Peyer's patch (tissue), 4 donors: Measurements from ENCODE around the gene CCNQ. TPM values are rescaled to one million over a fixed set of nuclear protein-coding genes. Genes with fewer than 3 reads are reported as not detected.

Source experiments
- DNase-seq, 3 donors: peaks; one replicate each; pipeline ENCODE4 v3.0.0-alpha.2; 2017 to 2019
- H3K27ac ChIP-seq, 4 donors: fragments of 200-600 bp; sonication (generic); one replicate each; pipeline ENCODE4 v1.5.1; 2016 to 2019
- H3K27me3 ChIP-seq, 2 donors: fragments of 200-600 bp; sonication (generic); one replicate each; pipeline ENCODE4 v1.5.1; 2019
- H3K36me3 ChIP-seq, 3 donors: fragments of 200-600 bp; sonication (generic); one replicate each; pipeline ENCODE4 v1.5.1; 2016 to 2019
- H3K4me1 ChIP-seq, 4 donors: fragments of 200-600 bp; sonication (generic); one replicate each; pipeline ENCODE4 v1.5.1; 2016 to 2019
- H3K4me3 ChIP-seq, 4 donors: fragments of 200-600 bp; sonication (generic); 1 replicate in 3 of 4; 2 replicates in 1 of 4; pipeline ENCODE4 v1.5.1; 2016 to 2019; ENCODE audit warnings: mild to moderate bottlenecking in 1 of 4
- H3K9me3 ChIP-seq, 4 donors: fragments of 200-600 bp; sonication (generic); one replicate each; pipeline ENCODE4 v1.5.1; 2016 to 2019; ENCODE audit warnings: mild to moderate bottlenecking in 1 of 4
- CTCF ChIP-seq, 6 experiments: fragments of 450-650 bp in 4 of 6; fragments of 200-600 bp in 2 of 6; sonication (generic) in 1 of 6; IDR thresholded peaks; one replicate each; pipeline ENCODE4 v1.5.1; 2017 to 2019; ENCODE audit warnings: antibody characterized with exemption in 6 of 6, mild to moderate bottlenecking in 3 of 6, moderate library complexity in 1 of 6
- POLR2A ChIP-seq, 2 donors: fragments of 450-650 bp; IDR thresholded peaks; one replicate each; pipeline ENCODE4 v1.5.1; 2017; ENCODE audit warnings: antibody characterized with exemption in 2 of 2, mild to moderate bottlenecking in 2 of 2, moderate library complexity in 2 of 2
- total RNA-seq, 4 donors: library from RNA; depleted of rRNA; stranded (reverse); fragments of >200 nt; gene quantifications; one replicate each; pipeline ENCODE4 v1.1.0, GENCODE V29; 2016

CCNQ gene
- total RNA-seq, 4 donors from 2014 or later = 19.0 to 33.3 (median 20.6) TPM

DNA sequence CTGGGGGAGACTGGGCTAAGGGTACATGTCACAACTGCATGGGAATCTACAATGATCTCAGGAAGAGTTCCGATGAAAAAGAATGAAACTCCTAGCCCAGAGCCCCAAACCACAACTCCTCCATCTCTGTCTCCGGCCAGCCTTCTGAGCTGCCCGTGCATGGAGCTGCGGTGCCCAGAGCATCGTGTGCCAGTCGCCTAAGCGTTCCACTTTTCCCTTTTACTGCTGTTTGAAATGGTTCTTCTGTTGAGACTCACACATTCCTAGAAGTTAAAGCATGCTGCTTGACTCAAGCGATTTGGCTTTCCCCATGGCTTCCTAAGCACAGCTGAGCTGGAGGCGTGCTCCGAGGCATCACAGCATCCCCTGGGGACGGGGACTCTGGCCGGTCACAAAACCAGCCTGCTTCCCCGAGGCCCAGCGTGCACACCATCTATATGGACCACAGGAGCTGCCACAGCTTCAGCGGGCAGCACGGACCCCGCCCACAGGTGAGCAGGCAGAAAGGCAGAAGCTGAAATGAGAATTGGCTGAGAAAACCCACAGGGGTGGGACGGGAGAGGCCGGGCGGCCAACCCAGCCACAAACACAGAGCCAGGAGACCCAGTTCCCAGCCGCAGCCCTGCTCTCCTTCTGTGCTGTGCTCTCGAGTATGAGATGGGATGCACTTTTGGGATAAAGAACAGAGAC lies 5.0 kb downstream of the CCNQ start:
- no peaks in the 10 kb centered on the region for H3K9me3 ChIP-seq
- H3K4me1 ChIP-seq = no peaks in the 10 kb centered on the region
- TF ChIP-seq POLR2A (IDR thresholded peaks at IDR 0.05) (no peak), CTCF (IDR thresholded peaks at IDR 0.05) (no peak)
- H3K4me3 ChIP-seq = no peak overlapping the region
- peak in 1 of 3 donors; percentile 5 for DNase-seq
- H3K36me3 ChIP-seq = peaks cover 0 to 23% (median 0%) of the 10 kb centered on the region in 3 donors
- H3K27me3 ChIP-seq = no peaks in the 10 kb centered on the region
- no peak overlapping the region for H3K27ac ChIP-seq

DNA sequence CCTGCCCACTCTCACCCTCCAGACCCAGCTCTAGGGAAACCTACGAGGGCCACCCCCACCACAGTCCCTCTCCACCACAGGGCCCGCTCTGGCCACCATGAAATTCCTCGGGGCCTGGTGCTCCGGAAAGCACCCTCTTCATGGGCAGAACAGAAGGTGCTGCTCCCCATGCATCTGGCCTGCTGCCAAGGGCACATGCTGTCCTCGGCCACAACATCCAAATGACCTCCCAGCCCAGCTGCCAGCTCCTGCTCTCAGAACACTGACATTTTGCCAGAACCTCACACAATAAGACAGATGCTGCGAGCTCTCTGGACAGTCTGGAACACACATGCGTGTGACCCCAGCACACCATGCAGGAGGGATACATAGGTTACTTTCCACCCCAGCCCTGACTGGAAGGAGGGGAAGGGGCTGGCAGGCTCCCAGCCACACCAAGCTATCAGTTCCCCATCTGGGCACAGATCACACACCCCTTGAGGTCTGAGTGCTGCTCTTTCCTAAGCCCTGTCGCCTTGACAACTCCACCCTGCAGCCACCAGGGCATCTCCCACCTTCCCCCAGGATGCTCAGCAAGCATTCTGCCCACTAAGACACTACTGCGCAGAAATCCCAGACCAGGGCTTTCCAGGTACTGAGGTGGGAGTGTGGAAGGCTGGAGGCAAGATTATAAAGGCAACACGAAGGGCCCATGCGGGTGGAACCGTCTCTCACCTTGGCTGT lies 5.8 kb downstream of the CCNQ start:
- Histone ChIP-seq H3K27me3 (no peaks in the 10 kb centered on the region), H3K9me3 (no peaks in the 10 kb centered on the region), H3K27ac (no peak overlapping the region), H3K36me3 (peaks cover 0 to 29% (median 0%) of the 10 kb centered on the region in 3 donors), H3K4me3 (no peak overlapping the region), H3K4me1 (no peaks in the 10 kb centered on the region)
- TF ChIP-seq POLR2A (IDR thresholded peaks at IDR 0.05) = no peak
- DNase-seq = peak in 1 of 3 donors; percentile 19

- TF ChIP-seq POLR2A (IDR thresholded peaks at IDR 0.05) (no peak), CTCF (IDR thresholded peaks at IDR 0.05) (no peak)
- Histone ChIP-seq H3K27me3 (no peaks in the 10 kb centered on the region), H3K4me3 (no peak overlapping the region), H3K9me3 (no peaks in the 10 kb centered on the region), H3K4me1 (no peaks in the 10 kb centered on the region), H3K27ac (no peak overlapping the region), H3K36me3 (peaks cover 0 to 38% (median 0%) of the 10 kb centered on the region in 3 donors)
- DNase-seq = peak in 1 of 3 donors; percentile 3
Observed at GRCh38 chrX:153592091-153592833, 6.7 kb downstream of the CCNQ start.

DNA sequence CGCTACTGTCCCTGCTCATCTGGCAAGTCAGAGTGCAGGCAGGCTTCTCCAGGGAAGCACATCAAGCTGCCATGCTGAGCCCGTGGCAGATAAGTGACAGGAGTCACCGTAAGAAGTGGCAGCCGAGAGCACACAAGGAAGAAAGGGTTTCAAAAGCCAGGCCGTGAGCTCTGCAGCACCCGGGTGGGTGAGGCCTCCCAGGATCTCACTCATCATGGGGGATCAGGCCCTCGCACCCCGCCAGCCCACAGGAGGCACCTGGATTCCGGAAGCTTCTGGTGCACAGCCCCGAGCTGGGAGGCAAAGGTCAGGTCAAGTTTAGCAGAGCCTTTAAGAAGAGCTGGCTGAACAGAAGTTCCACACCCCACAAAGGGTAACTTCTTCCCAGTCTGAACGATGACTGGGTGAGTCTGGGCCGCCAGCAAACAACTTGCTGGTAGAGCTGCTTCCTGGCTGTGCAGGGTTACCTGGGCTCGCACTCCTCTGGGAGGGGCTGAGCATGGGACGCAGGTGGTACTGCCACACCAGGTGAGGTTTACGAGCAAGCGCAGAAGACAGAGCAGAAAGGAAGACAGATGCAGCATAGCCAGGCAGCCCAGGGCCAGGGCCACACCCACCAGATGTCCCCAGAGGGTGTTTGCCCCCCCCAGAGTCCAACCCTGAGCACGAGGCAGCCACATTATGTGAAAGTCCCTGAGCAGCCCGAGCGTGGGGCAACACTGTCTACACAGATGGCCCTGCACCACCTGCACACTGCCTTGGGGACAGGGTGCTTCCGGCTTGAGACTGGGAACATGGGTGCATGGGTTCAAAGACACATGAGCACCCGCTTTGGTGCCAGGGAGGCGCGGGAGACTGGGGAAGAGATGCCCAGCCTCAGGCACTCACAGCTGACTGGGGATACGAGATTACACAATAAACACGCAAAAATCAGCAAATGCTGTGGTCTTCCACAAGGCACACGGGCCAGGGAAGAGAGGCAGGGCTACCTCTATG lies 7.7 kb downstream of the CCNQ start:
- Histone ChIP-seq H3K27me3 (no peaks in the 10 kb centered on the region), H3K36me3 (peaks cover 0 to 42% (median 0%) of the 10 kb centered on the region in 3 donors), H3K9me3 (no peaks in the 10 kb centered on the region), H3K4me1 (no peaks in the 10 kb centered on the region), H3K27ac (peak overlapping the region in 1 of 4 donors; percentile 25), H3K4me3 (no peak overlapping the region)
- DNase-seq = peak in 2 of 3 donors; percentile 52 to 74
- TF ChIP-seq POLR2A (IDR thresholded peaks at IDR 0.05) (no peak), CTCF (IDR thresholded peaks at IDR 0.05) (no peak)

GRCh38 chrX:153588782-153589446 lies 10.0 kb downstream of the CCNQ start:
- Histone ChIP-seq H3K27ac (no peak overlapping the region), H3K27me3 (no peaks in the 10 kb centered on the region), H3K9me3 (no peaks in the 10 kb centered on the region), H3K4me1 (no peaks in the 10 kb centered on the region), H3K4me3 (no peak overlapping the region), H3K36me3 (peaks cover 0 to 29% (median 0%) of the 10 kb centered on the region in 3 donors)
- TF ChIP-seq CTCF (IDR thresholded peaks at IDR 0.05) = no peak
- no peak for DNase-seq
